Smooth muscle cell (in vitro differentiated cells): Measurements from ENCODE around the gene BTG2. TPM values are rescaled to one million over a fixed set of nuclear protein-coding genes. Genes with fewer than 3 reads are reported as not detected.

Experiments
- DNase-seq: peaks from one replicate; lab custom pipeline; 2025; ENCODE audit not compliant: unreplicated experiment; lab: John Stamatoyannopoulos, UW
- H2AFZ ChIP-seq: fragments of 200-600 bp; sonication (generic); 2 replicates; pipeline ENCODE4 v1.6.0; 2016; ENCODE audit warnings: antibody characterized with exemption, low read depth, mild to moderate bottlenecking
- H3F3A ChIP-seq: fragments of 200-600 bp; sonication (generic); 2 replicates; pipeline ENCODE4 v1.6.0; 2017; ENCODE audit warnings: antibody characterized with exemption, low read depth
- H3K27ac ChIP-seq: fragments of 200-600 bp; sonication (generic); 2 replicates; pipeline ENCODE4 v1.5.1; 2016; ENCODE audit warnings: low read depth, mild to moderate bottlenecking
- H3K27me3 ChIP-seq: fragments of 200-600 bp; sonication (generic); 2 replicates; pipeline ENCODE4 v1.6.1; 2016; ENCODE audit warnings: low read depth, mild to moderate bottlenecking
- H3K36me3 ChIP-seq: fragments of 200-600 bp; sonication (generic); 2 replicates; pipeline ENCODE4 v1.5.1; 2016; ENCODE audit warnings: low read depth
- H3K4me1 ChIP-seq: fragments of 200-600 bp; sonication (generic); 2 replicates; pipeline ENCODE4 v1.5.1; 2016; ENCODE audit warnings: low read depth
- H3K4me2 ChIP-seq: fragments of 200-600 bp; sonication (generic); 2 replicates; pipeline ENCODE4 v1.6.0; 2016; ENCODE audit warnings: mild to moderate bottlenecking
- H3K4me3 ChIP-seq: fragments of 200-600 bp; sonication (generic); 2 replicates; pipeline ENCODE4 v1.5.1; 2016; ENCODE audit warnings: mild to moderate bottlenecking
- H3K79me2 ChIP-seq: fragments of 200-600 bp; sonication (generic); 2 replicates; pipeline ENCODE4 v1.6.0; 2016; ENCODE audit warnings: low read depth, mild to moderate bottlenecking
- H3K9ac ChIP-seq: fragments of 200-600 bp; sonication (generic); 2 replicates; pipeline ENCODE4 v1.6.0; 2016; ENCODE audit warnings: low read depth
- H3K9me3 ChIP-seq: fragments of 200-600 bp; sonication (generic); replicated peaks from 2 replicates; pipeline ENCODE4 v1.5.1; 2016; ENCODE audit warnings: low read depth
- H4K20me1 ChIP-seq: fragments of 200-600 bp; sonication (generic); 2 replicates; pipeline ENCODE4 v1.6.0; 2016; ENCODE audit warnings: low read depth
- WGBS: methylation state at CpG from one replicate; pipeline ENCODE4 v1.1.7; 2016; ENCODE audit warnings: low lambda C conversion rate; 5-methylcytosine and 5-hydroxymethylcytosine counted together
- polyA plus RNA-seq: library from polyadenylated mRNA; unstranded; fragments of >200 nt; fragmentation: Nextera tagmentation; extraction: Ambion mirVana; gene quantifications from 2 replicates; pipeline ENCODE4 v1.2.1, GENCODE V29; 2016
- total RNA-seq: library from RNA; depleted of rRNA; stranded (reverse); fragments of >200 nt; gene quantifications from 2 replicates; pipeline ENCODE4 v1.2.3, GENCODE V29; 2014
- TF ChIP-seq, protein P1 (sequence below): fragments of 200-600 bp; sonication (generic); IDR thresholded peaks from 2 replicates; pipeline ENCODE4 v1.5.1; 2017; ENCODE audit warnings: borderline replicate concordance, mild to moderate bottlenecking, antibody characterized with exemption; ENCODE audit not compliant: insufficient read depth, poor library complexity, severe bottlenecking

Gene BTG2
- total and polyA plus RNA-seq, 2 experiments from 2014 or later = 80.0 to 93.8 TPM

DNA sequence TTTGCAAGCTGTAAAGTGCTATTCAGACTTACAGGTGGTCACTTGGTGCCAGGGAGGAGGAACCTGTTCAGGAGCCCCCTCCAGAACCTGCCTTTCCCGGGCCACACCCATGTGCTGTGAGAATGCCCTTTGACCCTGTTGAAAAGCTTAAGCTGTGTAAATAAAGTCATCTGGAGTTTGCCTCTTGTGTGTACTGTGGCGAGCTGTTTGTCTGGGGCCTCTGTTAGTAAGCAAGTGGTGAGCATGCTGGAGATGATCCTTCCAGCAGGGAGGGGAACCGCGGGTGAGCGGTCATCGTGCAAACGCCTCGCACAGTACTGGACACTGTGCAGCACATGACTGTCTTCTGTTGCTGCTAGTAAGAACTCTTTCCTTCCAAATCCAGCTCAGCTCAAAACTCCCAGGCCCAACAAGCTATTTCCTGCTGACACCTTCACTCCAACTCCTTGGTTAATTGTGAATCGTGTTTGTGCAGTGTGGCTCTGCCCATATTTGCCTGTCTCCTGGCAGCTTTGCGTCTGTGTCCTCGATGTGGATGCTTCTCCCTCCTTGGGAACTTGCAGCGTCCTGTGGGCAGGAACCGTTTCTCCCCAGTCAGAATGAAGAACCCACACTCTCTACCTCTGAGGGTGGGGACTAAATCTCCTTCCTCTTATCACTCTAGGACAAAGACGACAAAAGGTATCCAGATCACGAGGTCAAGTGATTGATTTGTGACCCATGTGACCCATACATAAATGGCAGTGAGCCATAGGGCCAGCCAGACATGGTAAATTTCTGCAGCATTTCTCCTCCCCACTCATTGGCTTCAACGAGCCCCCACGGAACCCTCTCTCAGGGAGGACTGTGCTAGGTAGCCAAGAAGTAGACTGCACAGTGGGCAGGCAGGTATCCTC lies 13.9 kb upstream of the BTG2 start:
- DNase-seq = no peak
- Histone ChIP-seq H3K27ac (peak overlapping the region; percentile 64), H3K4me2 (peak overlapping the region; percentile 80)

DNA sequence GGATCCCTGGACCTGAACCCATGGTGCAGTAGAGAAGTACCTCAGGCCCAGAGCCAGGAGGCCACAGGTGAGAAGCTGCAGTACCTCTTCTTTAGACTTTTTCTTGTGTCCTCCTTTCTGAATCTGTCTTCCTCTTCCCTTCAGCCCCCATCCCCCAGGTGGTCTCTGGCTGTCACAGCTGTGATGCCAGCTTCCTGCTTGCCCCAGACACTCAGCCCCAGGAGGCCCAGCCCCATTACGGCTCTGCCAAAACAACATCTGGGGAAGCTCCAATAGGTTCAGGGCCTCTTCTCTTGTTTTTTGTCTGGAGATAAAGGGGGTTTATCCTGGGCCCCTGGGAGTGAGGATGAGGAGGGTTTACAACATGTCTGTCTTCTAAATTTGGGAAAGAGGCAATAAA lies 9.5 kb upstream of the BTG2 start:
- Histone ChIP-seq H3K9ac (no peak overlapping the region), H3F3A (no peaks in the 10 kb centered on the region), H2AFZ (no peak overlapping the region), H3K4me1 (peaks cover 4% of the 10 kb centered on the region), H3K4me3 (no peak overlapping the region), H3K79me2 (no peaks in the 10 kb centered on the region), H3K4me2 (no peak overlapping the region), H3K27me3 (no peaks in the 10 kb centered on the region), H4K20me1 (no peaks in the 10 kb centered on the region), H3K27ac (no peak overlapping the region), H3K9me3 (no peaks in the 10 kb centered on the region), H3K36me3 (no peaks in the 10 kb centered on the region)
- WGBS = 71% methylated on average over 1 of the region's 1 CpG
- DNase-seq = no peak
- TF ChIP-seq, protein P1, sequence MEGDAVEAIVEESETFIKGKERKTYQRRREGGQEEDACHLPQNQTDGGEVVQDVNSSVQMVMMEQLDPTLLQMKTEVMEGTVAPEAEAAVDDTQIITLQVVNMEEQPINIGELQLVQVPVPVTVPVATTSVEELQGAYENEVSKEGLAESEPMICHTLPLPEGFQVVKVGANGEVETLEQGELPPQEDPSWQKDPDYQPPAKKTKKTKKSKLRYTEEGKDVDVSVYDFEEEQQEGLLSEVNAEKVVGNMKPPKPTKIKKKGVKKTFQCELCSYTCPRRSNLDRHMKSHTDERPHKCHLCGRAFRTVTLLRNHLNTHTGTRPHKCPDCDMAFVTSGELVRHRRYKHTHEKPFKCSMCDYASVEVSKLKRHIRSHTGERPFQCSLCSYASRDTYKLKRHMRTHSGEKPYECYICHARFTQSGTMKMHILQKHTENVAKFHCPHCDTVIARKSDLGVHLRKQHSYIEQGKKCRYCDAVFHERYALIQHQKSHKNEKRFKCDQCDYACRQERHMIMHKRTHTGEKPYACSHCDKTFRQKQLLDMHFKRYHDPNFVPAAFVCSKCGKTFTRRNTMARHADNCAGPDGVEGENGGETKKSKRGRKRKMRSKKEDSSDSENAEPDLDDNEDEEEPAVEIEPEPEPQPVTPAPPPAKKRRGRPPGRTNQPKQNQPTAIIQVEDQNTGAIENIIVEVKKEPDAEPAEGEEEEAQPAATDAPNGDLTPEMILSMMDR = no peak

More for the DNA sequence above, 13.9 kb upstream of the BTG2 start:
- H3K79me2 ChIP-seq = no peaks in the 10 kb centered on the region
- peak overlapping the region; percentile 68 for H2AFZ ChIP-seq
- 77% methylated on average over 17 of the region's 17 CpGs for WGBS
- H3K9ac ChIP-seq = peak overlapping the region; percentile 39
- H3K4me3 ChIP-seq = no peak overlapping the region
- no peaks in the 10 kb centered on the region for H3K9me3 ChIP-seq
- no peaks in the 10 kb centered on the region for H3K27me3 ChIP-seq
- no peaks in the 10 kb centered on the region for H3F3A ChIP-seq
- H3K4me1 ChIP-seq = peaks cover 29% of the 10 kb centered on the region
- H4K20me1 ChIP-seq = no peaks in the 10 kb centered on the region
- H3K36me3 ChIP-seq = no peaks in the 10 kb centered on the region
- TF ChIP-seq, protein P1 = no peak

DNA sequence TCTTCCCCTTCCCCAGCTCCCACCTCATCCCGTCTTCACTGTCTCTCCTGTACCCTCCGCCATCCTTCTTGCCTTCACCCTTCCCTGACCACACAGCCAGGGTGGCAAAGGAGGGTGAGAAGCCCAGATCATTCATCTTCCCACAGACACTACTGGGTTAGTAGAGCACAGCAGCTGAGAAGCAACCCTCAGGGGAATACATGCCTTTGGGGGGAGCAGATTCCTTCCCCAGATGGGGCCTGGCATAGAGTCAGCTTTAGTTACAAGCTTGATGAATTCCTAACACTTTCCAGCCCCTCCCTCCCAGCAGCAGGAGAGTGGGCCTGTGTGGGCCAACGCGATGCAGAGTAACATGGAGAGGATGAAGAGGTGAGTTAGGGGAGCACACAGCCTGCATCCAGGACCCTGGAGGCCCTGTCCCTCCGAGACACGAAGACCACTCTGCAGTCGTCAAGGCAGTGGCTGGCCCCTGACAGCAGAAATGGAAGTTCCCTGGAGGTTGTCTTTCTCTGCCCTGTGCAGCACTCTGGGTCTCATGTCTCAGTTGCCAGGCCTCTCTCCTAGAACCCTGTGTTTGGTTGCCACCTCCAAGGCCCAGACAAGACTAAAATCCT lies 8.8 kb upstream of the BTG2 start:
- Histone ChIP-seq H3K9ac (no peak overlapping the region), H3K36me3 (no peaks in the 10 kb centered on the region), H3K4me3 (no peak overlapping the region), H3K27me3 (no peaks in the 10 kb centered on the region), H3F3A (no peaks in the 10 kb centered on the region), H3K9me3 (no peaks in the 10 kb centered on the region), H3K4me1 (no peaks in the 10 kb centered on the region), H3K4me2 (no peak overlapping the region), H4K20me1 (no peaks in the 10 kb centered on the region), H3K27ac (no peak overlapping the region), H2AFZ (no peak overlapping the region), H3K79me2 (no peaks in the 10 kb centered on the region)
- TF ChIP-seq, protein P1 = no peak
- DNase-seq = no peak
- 93% methylated on average over 7 of the region's 7 CpGs for WGBS
